SK-N-SH (cell line): ENCODE measurements around the gene RANGAP1. TPM values are rescaled to one million over a fixed set of nuclear protein-coding genes. Genes with fewer than 3 reads are reported as not detected.

ENCODE experiments used
- CTCF ChIA-PET: fragments of 300-600, 350-600 bp; formaldehyde crosslinking; extraction: SDS; loops from one replicate; lab custom pipeline; 2021; lab: Yijun Ruan, JAX
- POLR2A ChIA-PET: fragments of 350-600 bp; sonication (Branson Sonifier 250); formaldehyde crosslinking; extraction: SDS; loops from one replicate; lab custom pipeline; 2020; ENCODE audit warnings: antibody characterized with exemption, inconsistent platforms; lab: Yijun Ruan, JAX
- DNase-seq: peaks from one replicate; pipeline ENCODE4 v3.0.0; 2012
- H2AFZ ChIP-seq: fragments of 200-600 bp; sonication (generic); 2 replicates; pipeline ENCODE4 v1.8.1; 2016; ENCODE audit warnings: antibody characterized with exemption, mild to moderate bottlenecking, low read depth
- H3F3A ChIP-seq: fragments of 200-600 bp; sonication (generic); replicated peaks from 2 replicates; pipeline ENCODE3; 2016; ENCODE audit warnings: antibody characterized with exemption, mild to moderate bottlenecking; ENCODE audit not compliant: insufficient read depth
- H3K27ac ChIP-seq, 2 experiments: fragments of 200-500 bp in 1 of 2; fragments of 200-600 bp in 1 of 2; sonication (Bioruptor generic) in 1 of 2; sonication (generic), shearing (Covaris generic) in 1 of 2; 2 replicates each; pipeline versions ENCODE4 v1.5.1 to v1.6.1; 2014 to 2016; ENCODE audit warnings: low read depth in 2 of 2, inconsistent platforms in 1 of 2, low read length in 1 of 2, mild to moderate bottlenecking in 1 of 2, mixed read lengths in 1 of 2
- H3K27me3 ChIP-seq: fragments of 200-600 bp; sonication (generic), shearing (Covaris generic); 2 replicates; pipeline ENCODE4 v1.6.1; 2016; ENCODE audit warnings: mixed run types; ENCODE audit not compliant: insufficient read depth
- H3K36me3 ChIP-seq, 2 experiments: fragments of 200-500 bp in 1 of 2; fragments of 200-600 bp in 1 of 2; sonication (Bioruptor generic) in 1 of 2; sonication (generic) in 1 of 2; replicated peaks in 1 of 2; 2 replicates each; pipeline versions ENCODE3 to v1.5.1; 2014 to 2016; ENCODE audit warnings: low read length in 1 of 2, mild to moderate bottlenecking in 1 of 2; ENCODE audit not compliant: insufficient read depth in 2 of 2, control insufficient read depth in 1 of 2
- H3K4me1 ChIP-seq, 2 experiments: fragments of 200-500 bp in 1 of 2; fragments of 200-600 bp in 1 of 2; sonication (Bioruptor generic) in 1 of 2; sonication (generic), shearing (Covaris generic) in 1 of 2; 2 replicates each; pipeline versions ENCODE4 v1.5.1 to v1.6.1; 2014 to 2016; ENCODE audit warnings: low read depth in 1 of 2, low read length in 1 of 2, mixed run types in 1 of 2; ENCODE audit not compliant: insufficient read depth in 2 of 2, control insufficient read depth in 1 of 2
- H3K4me2 ChIP-seq: fragments of 200-600 bp; sonication (generic), shearing (Covaris generic); 2 replicates; pipeline ENCODE4 v1.6.1; 2017; ENCODE audit warnings: mixed run types
- H3K4me3 ChIP-seq, 2 experiments: fragments of 200-500 bp in 1 of 2; fragments of 200-600 bp in 1 of 2; sonication (Bioruptor generic) in 1 of 2; sonication (generic), shearing (Covaris generic) in 1 of 2; 2 replicates each; pipeline versions ENCODE4 v1.5.1 to v1.8.1; 2014 to 2016; ENCODE audit warnings: low read depth in 2 of 2, inconsistent platforms in 1 of 2, low read length in 1 of 2, mild to moderate bottlenecking in 1 of 2, mixed read lengths in 1 of 2, moderate library complexity in 1 of 2
- H3K79me2 ChIP-seq: fragments of 200-600 bp; sonication (generic); 2 replicates; pipeline ENCODE4 v1.8.1; 2017; ENCODE audit warnings: mild to moderate bottlenecking; ENCODE audit not compliant: insufficient read depth
- H3K9ac ChIP-seq: fragments of 200-600 bp; sonication (generic); 2 replicates; pipeline ENCODE4 v1.6.1; 2017; ENCODE audit warnings: mixed run types
- H3K9me2 ChIP-seq: fragments of 200-600 bp; sonication (generic); 2 replicates; pipeline ENCODE4 v1.6.1; 2017; ENCODE audit warnings: mixed run types
- H3K9me3 ChIP-seq: fragments of 200-600 bp; sonication (generic); 2 replicates; pipeline ENCODE4 v1.6.1; 2017; ENCODE audit warnings: mixed run types, mild to moderate bottlenecking, moderate library complexity
- H4K20me1 ChIP-seq: fragments of 200-600 bp; sonication (generic); 2 replicates; pipeline ENCODE4 v1.6.1; 2017; ENCODE audit warnings: mild to moderate bottlenecking, mixed run types; ENCODE audit not compliant: insufficient read depth
- CHD2 ChIP-seq: fragments of 150-350 bp; IDR thresholded peaks from 2 replicates; pipeline ENCODE4 v1.6.1; 2018; ENCODE audit warnings: low read length; ENCODE audit not compliant: partially characterized antibody
- ELF1 ChIP-seq: IDR thresholded peaks from 2 replicates; pipeline ENCODE4 v1.4.0; 2012
- EP300 ChIP-seq, 2 experiments: IDR thresholded peaks; 2 replicates each; pipeline versions ENCODE4 v1.4.0 to v1.6.1; 2012; ENCODE audit warnings: borderline replicate concordance in 1 of 2, low read depth in 1 of 2, low read length in 1 of 2
- EZH2phosphoT487 ChIP-seq: fragments of 200-600 bp; sonication (generic); IDR thresholded peaks from 2 replicates; pipeline ENCODE4 v1.6.1; 2017; ENCODE audit warnings: low read depth, mixed run types, mild to moderate bottlenecking, antibody characterized with exemption, moderate library complexity, borderline replicate concordance
- FOSL2 ChIP-seq: IDR thresholded peaks from 2 replicates; pipeline ENCODE4 v1.4.0; 2012; ENCODE audit warnings: low read depth, mild to moderate bottlenecking, moderate library complexity, borderline replicate concordance
- GABPA ChIP-seq: IDR thresholded peaks from 2 replicates; pipeline ENCODE4 v1.4.0; 2012; ENCODE audit warnings: low read depth, mild to moderate bottlenecking
- JUND ChIP-seq: IDR thresholded peaks from 2 replicates; pipeline ENCODE4 v1.4.0; 2012
- NRF1 ChIP-seq: IDR thresholded peaks from 2 replicates; pipeline ENCODE4 v1.6.1; 2012; ENCODE audit warnings: low read depth, mild to moderate bottlenecking, low read length
- POLR2AphosphoS5 ChIP-seq: IDR thresholded peaks from 2 replicates; pipeline ENCODE4 v1.6.1; 2012; ENCODE audit warnings: low read depth, low read length
- RAD21 ChIP-seq: IDR thresholded peaks from 2 replicates; pipeline ENCODE4 v1.6.1; 2012; ENCODE audit warnings: mild to moderate bottlenecking, low read length
- SIN3A ChIP-seq: IDR thresholded peaks from 2 replicates; pipeline ENCODE4 v1.6.1; 2012; ENCODE audit warnings: low read depth, mild to moderate bottlenecking, low read length, moderate library complexity, borderline replicate concordance
- SMC3 ChIP-seq: IDR thresholded peaks from 2 replicates; pipeline ENCODE4 v1.6.1; 2012; ENCODE audit warnings: low read depth, low read length, improper control_type of control experiment
- USF1 ChIP-seq: IDR thresholded peaks from 2 replicates; pipeline ENCODE4 v1.4.0; 2012; ENCODE audit warnings: low read depth, borderline replicate concordance
- YY1 ChIP-seq: IDR thresholded peaks from 2 replicates; pipeline ENCODE4 v1.4.0; 2012; ENCODE audit warnings: low read depth, mild to moderate bottlenecking
- WGBS: methylation state at CpG from one replicate; pipeline ENCODE4 v1.1.6; 2017; ENCODE audit warnings: low lambda C conversion rate; 5-methylcytosine and 5-hydroxymethylcytosine counted together
- polyA plus RNA-seq, 3 experiments: library from polyadenylated mRNA; depleted of rRNA; stranded (reverse); fragments of >200 nt; gene quantifications; 2 replicates each; pipeline ENCODE4 v1.2.3, GENCODE V29; 2012
- TF ChIP-seq, protein P1 (sequence below): IDR thresholded peaks from 2 replicates; pipeline ENCODE4 v1.4.0; 2012; ENCODE audit warnings: low read depth, borderline replicate concordance
- TF ChIP-seq, protein P2 (sequence below): fragments of 150-350 bp; IDR thresholded peaks from 2 replicates; pipeline ENCODE4 v1.6.1; 2017; ENCODE audit warnings: antibody characterized with exemption, low read length, low read depth, borderline replicate concordance
- TF ChIP-seq, protein P3 (sequence below): IDR thresholded peaks from 2 replicates; pipeline ENCODE4; 2012

RANGAP1 gene
- polyA plus RNA-seq, 1 of the 3 experiments (the other 2 are of a cell fraction): 67.1 TPM

DNA sequence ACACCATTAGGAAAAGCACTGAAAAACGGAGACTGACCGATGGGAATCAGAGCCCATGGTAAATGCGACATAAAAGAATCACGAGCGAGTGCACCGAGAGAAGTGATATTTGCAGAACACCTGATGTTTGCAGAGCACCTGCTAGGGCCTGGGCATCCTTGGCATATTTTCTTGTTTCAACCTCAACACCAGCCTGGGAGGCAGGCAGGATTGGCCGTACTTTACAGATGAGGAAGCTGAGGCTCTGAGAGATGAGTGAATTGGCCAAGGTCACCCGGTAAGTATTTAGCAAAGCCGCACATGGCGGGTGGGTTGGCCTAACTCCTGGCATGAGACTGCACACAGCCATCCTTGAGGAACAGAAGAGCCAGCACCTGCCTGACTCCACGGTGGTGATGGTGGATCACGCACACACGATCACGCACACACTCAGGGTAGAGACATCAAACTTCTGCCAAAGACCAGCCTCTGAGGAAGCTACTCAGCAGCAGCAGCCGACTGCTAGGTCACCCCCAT, 23.7 kb downstream of the RANGAP1 start:
- no peak for DNase-seq
- peaks cover 3 to 33% of the 10 kb centered on the region in 2 experiments for H3K36me3 ChIP-seq
- H4K20me1 ChIP-seq: no peaks in the 10 kb centered on the region
- CTCF ChIA-PET: no interaction called here
- 92% methylated on average over 10 of the region's 15 CpGs for WGBS
- H3K4me1 ChIP-seq: no peaks in the 10 kb centered on the region
- H3K4me3 ChIP-seq: no peak overlapping the region
- no peaks in the 10 kb centered on the region for H3K9me2 ChIP-seq
- H3K9ac ChIP-seq: no peak overlapping the region
- no peaks in the 10 kb centered on the region for H3K27me3 ChIP-seq
- no peak overlapping the region for H2AFZ ChIP-seq
- POLR2A ChIA-PET: interaction anchor here (0.6 kb wide), 1 partner anchor 80 kb away, joined by 3 read pairs; no protein-coding TSS in a partner anchor
- no peak overlapping the region for H3K27ac ChIP-seq
- no peaks in the 10 kb centered on the region for H3K79me2 ChIP-seq
- TF ChIP-seq SMC3 (no peak), SIN3A (no peak), FOSL2 (no peak), RAD21 (no peak), ELF1 (no peak), CHD2 (no peak), NRF1 (no peak), EZH2phosphoT487 (no peak), USF1 (no peak), POLR2AphosphoS5 (no peak), EP300 (IDR thresholded peaks at IDR 0.05; ENCODE audit: borderline replicate concordance in 1 of 2, low read depth in 1 of 2, low read length in 1 of 2) (no peak), YY1 (no peak), JUND (no peak), GABPA (no peak)
- TF ChIP-seq, protein P1, sequence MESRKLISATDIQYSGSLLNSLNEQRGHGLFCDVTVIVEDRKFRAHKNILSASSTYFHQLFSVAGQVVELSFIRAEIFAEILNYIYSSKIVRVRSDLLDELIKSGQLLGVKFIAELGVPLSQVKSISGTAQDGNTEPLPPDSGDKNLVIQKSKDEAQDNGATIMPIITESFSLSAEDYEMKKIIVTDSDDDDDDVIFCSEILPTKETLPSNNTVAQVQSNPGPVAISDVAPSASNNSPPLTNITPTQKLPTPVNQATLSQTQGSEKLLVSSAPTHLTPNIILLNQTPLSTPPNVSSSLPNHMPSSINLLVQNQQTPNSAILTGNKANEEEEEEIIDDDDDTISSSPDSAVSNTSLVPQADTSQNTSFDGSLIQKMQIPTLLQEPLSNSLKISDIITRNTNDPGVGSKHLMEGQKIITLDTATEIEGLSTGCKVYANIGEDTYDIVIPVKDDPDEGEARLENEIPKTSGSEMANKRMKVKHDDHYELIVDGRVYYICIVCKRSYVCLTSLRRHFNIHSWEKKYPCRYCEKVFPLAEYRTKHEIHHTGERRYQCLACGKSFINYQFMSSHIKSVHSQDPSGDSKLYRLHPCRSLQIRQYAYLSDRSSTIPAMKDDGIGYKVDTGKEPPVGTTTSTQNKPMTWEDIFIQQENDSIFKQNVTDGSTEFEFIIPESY: no peak
- TF ChIP-seq, protein P2, sequence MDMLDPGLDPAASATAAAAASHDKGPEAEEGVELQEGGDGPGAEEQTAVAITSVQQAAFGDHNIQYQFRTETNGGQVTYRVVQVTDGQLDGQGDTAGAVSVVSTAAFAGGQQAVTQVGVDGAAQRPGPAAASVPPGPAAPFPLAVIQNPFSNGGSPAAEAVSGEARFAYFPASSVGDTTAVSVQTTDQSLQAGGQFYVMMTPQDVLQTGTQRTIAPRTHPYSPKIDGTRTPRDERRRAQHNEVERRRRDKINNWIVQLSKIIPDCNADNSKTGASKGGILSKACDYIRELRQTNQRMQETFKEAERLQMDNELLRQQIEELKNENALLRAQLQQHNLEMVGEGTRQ: no peak
- TF ChIP-seq, protein P3, sequence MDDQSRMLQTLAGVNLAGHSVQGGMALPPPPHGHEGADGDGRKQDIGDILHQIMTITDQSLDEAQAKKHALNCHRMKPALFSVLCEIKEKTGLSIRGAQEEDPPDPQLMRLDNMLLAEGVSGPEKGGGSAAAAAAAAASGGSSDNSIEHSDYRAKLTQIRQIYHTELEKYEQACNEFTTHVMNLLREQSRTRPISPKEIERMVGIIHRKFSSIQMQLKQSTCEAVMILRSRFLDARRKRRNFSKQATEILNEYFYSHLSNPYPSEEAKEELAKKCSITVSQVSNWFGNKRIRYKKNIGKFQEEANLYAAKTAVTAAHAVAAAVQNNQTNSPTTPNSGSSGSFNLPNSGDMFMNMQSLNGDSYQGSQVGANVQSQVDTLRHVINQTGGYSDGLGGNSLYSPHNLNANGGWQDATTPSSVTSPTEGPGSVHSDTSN: no peak
- TF ChIP-seq, all 33 proteins: peak for 0
- Histone ChIP-seq H3F3A (no peaks in the 10 kb centered on the region), H3K4me2 (no peak overlapping the region), H3K9me3 (no peaks in the 10 kb centered on the region)
